ENCODE data around the gene NME9. TPM values are rescaled to one million over a fixed set of nuclear protein-coding genes. Genes with fewer than 3 reads are reported as not detected.

NME9 gene
- total RNA-seq, 1 donor from 2014 or later = 1.0 TPM

DNA sequence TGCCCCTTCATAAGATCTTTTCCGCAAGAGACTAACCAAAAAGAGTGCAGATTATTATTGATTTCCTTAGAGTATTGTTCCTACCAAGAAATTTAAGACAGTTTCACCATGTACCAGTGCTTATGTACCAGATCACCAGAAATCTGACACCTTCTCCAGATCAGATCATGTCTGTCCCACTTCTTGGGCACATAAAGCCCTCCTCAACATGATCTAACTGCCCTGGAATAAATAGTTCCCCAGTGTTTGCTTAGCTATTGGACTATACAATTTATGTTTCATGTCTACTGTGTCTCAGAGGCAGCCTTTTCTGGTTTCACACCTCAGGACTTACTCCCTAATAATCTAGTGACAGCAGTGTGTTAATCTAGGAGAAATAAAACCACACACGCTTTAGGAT, 46.8 kb downstream of the NME9 start:
- no peak for DNase-seq (ENCODE audit: low read depth)

DNA sequence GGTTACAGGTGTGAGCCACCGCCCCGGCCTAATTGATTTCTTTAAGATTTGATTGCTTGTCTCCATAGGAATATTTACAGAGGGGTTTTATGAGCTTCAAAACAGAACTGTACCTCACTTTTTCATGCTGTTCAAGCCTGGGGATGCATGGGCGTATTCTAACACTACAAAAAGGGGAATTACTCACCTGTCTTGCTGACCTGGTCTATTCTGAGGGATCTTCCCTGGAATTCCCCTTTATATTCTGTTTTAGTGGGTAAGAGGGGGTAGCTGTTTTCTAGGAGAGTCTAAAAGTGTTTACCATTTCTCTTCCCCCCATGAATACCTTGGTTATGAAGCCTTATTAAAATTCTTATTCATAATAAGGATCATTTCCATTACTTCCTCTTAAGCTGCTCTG, 48.1 kb downstream of the NME9 start:
- DNase-seq (ENCODE audit: low read depth) = no peak

- no peak for DNase-seq (ENCODE audit: low read depth)
Observed at GRCh38 chr3:138271189-138271794, 58.4 kb downstream of the NME9 start.

GRCh38 chr3:138270245-138270644, 59.4 kb downstream of the NME9 start:
- no peak for DNase-seq (ENCODE audit: low read depth)

GRCh38 chr3:138267083-138267482, 62.6 kb downstream of the NME9 start:
- no peak for DNase-seq (ENCODE audit: low read depth)

DNA sequence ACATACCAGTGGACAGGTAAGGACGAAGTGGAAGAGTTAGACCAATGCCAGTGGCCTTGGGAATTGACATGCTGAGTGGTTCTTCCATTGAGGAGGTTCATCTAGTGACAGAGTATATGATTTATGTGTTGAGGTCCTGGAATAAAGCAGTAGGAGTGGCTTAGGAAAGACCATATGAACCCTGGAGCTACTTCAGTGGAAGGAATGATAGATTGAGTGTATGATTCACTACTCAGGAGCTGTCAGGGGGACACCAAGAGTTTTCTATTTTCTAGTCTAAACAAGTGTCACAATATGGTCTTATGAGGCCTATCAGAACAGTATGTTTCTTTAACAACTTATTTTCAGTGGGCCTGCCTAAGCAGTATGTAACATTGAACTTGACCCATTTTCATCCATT, 63.9 kb downstream of the NME9 start:
- no peak for DNase-seq (ENCODE audit: low read depth)

DNA sequence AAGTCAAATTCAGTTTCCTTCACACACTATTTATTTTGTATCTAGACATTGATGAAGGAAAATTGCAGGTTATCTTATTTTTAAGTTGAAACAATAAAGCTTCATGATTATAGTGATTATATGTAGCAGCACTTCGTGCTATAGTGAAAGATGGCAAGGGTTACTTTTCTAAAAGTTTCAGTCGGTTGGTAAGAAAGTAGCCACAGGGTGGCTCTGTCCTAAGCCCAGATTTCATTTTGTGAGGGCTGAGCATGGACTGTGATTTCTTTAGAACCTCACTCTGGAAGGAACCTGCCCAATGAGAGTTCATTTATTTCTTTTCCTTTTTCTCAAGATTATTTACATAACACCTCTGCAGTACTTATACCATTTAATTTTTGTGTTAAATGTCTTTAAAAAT, 66.5 kb downstream of the NME9 start:
- DNase-seq (ENCODE audit: low read depth) = no peak

DNA sequence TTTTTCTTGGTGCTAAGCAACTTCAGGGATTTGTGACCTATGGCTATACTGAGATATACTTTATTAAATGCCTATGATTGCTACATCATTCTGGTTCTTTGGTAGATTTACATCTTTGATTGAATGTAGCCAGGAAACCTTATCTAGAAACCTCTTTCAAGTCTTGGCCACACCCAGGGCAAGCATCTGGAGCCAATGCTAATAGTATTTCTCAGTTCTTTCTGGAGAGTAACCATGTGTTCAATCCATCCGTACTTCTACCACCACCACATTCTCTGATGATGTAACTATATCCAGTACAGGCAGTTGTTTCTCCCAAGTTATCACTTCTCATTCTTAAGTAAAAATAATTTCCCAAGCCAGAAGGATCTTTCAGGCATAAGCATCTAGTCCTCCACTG, 69.0 kb downstream of the NME9 start:
- DNase-seq (ENCODE audit: low read depth) = no peak

DNA sequence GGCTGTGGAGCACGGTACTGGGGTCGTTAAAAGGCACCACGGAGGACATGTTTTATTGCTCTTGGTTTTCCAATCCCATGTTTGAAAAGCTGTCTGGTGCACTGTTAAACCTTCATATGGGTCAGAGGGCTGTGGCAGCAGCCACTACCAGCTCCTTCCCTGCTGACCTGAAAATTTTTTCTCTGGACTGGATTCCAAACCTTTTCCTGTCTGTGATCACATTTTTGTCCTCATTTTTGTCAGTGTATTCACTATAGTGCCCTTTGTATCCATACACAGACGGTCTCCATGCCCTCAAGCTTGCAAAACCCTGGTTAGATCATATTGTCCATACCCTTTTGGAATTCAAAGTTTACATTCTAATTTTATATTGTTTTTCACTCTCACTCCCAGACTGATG, 70.5 kb downstream of the NME9 start:
- no peak for DNase-seq (ENCODE audit: low read depth)

DNA sequence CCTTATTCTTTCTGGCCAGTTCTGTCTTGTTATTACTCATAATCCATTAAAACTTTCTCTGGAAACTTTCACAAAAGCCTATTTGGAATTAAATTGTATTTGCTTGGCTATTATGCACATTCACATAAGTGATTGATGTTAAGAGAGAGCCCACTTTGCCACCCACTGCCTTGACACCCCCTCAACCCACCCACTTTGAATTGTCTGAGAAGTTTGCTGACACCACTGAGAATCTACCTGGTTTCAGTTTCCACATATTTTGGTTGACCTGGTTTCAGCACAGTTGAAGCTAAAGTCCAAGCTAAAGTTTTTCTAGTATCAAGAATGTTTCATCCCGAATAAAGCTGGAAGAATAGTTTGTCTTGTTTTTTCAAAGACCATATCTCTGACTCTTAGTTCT, 71.7 kb downstream of the NME9 start:
- no peak for DNase-seq (ENCODE audit: low read depth)

- DNase-seq (ENCODE audit: low read depth) = no peak
Observed at GRCh38 chr3:138256022-138256421, 73.6 kb downstream of the NME9 start.

DNA sequence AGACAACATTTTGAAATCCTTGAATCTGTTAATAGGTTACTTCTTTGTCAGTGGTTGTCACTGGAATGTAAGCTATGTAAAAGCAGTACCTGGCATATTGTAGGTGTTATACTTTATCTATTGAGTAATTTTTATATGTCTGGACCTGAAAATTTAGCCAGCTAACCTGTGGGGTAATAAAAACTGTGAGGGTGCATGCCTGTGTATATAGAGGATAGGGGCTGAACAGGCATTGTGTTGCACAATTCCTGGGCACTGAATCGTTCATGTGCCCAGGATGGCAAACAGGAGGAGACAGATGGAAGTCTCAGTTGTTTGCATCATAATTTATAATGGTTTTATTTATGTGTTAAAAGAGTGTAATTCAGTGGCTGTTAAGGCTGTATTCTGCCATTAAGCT, 75.4 kb downstream of the NME9 start:
- DNase-seq (ENCODE audit: low read depth) = peak; percentile 74

GRCh38 chr3:138253609-138254008, 76.0 kb downstream of the NME9 start:
- peak; percentile 28 for DNase-seq (ENCODE audit: low read depth)

Other genes with a start within 250 kb of the NME9 start
- 9.0 and 21.5 TPM in 2 replicates for gene DZIP1L, start 214.2 kb downstream of the NME9 start, total RNA-seq
- not detected in 2 replicates for gene A4GNT, start 197.5 kb downstream of the NME9 start, total RNA-seq
- 22.1 and 27.3 TPM in 2 replicates for gene DBR1, start 154.9 kb downstream of the NME9 start, total RNA-seq
- gene ARMC8, start 142.6 kb downstream of the NME9 start, total RNA-seq = 57.0 and 86.4 TPM in 2 replicates
- 28.5 and 91.3 TPM in 2 replicates for gene MRAS, start 18.7 kb upstream of the NME9 start, total RNA-seq
- gene ESYT3, start 104.8 kb upstream of the NME9 start, total RNA-seq = 1.2 and 2.3 TPM in 2 replicates